HEK293 (cell line): Measurements from ENCODE around the gene ANO2.

Experiments
- CTCF ChIA-PET: fragments of 350-600 bp; formaldehyde crosslinking; extraction: SDS; loops from one replicate; lab custom pipeline; 2021; ENCODE audit warnings: antibody characterized with exemption; lab: Yijun Ruan, JAX
- POLR2A ChIA-PET: fragments of 300-600 bp; formaldehyde crosslinking; extraction: SDS; loops from one replicate; lab custom pipeline; 2020; ENCODE audit warnings: antibody characterized with exemption, inconsistent platforms; lab: Yijun Ruan, JAX
- H3K27ac ChIP-seq: fragments of 200-500 bp; sonication (Bioruptor generic); 2 replicates; pipeline ENCODE4 v1.5.1; 2014; ENCODE audit warnings: low read depth, low read length, control low read depth, inconsistent platforms; ENCODE audit errors: extremely low read depth
- H3K36me3 ChIP-seq, 2 experiments: fragments of 200-500 bp in 1 of 2; sonication (Bioruptor generic) in 1 of 2; 1 replicate in 1 of 2; 2 replicates in 1 of 2; pipeline ENCODE4 v1.5.1; 2014 to 2017; ENCODE audit warnings: inconsistent platforms in 2 of 2, low read length in 2 of 2; ENCODE audit not compliant: control insufficient read depth in 2 of 2, insufficient read depth in 1 of 2
- H3K4me1 ChIP-seq: fragments of 200-500 bp; sonication (Bioruptor generic); 2 replicates; pipeline ENCODE4 v1.5.1; 2014; ENCODE audit warnings: mild to moderate bottlenecking, low read length, inconsistent platforms; ENCODE audit not compliant: control insufficient read depth, insufficient read depth
- H3K4me3 ChIP-seq: 2 replicates; pipeline ENCODE4 v1.5.1; 2011; ENCODE audit warnings: low read depth, mild to moderate bottlenecking, control low read depth, low read length, moderate library complexity
- H3K9me3 ChIP-seq: fragments of 200-500 bp; sonication (Bioruptor generic); 2 replicates; pipeline ENCODE4 v1.5.1; 2014; ENCODE audit warnings: low read depth, low read length, inconsistent platforms; ENCODE audit not compliant: control insufficient read depth, insufficient read depth
- KLF8 ChIP-seq: fragments of 450-650 bp; formaldehyde crosslinking; IDR thresholded peaks from 2 replicates; pipeline ENCODE4 v1.5.1; 2016; ENCODE audit warnings: missing biosample characterization, missing genetic modification characterization
- PRDM1 ChIP-seq: fragments of 450-650 bp; formaldehyde crosslinking; IDR thresholded peaks from 2 replicates; pipeline ENCODE4; 2016; ENCODE audit warnings: missing biosample characterization, missing genetic modification characterization
- ZBTB17 ChIP-seq: fragments of 450-650 bp; formaldehyde crosslinking; IDR thresholded peaks from 2 replicates; pipeline ENCODE4 v1.5.1; 2016; ENCODE audit warnings: missing biosample characterization, missing genetic modification characterization
- ZFHX2 ChIP-seq: fragments of 450-650 bp; formaldehyde crosslinking; conservative IDR thresholded peaks from 2 replicates; pipeline ENCODE4 v1.5.1; 2016; ENCODE audit warnings: missing biosample characterization, missing genetic modification characterization
- ZFP3 ChIP-seq: fragments of 450-650 bp; formaldehyde crosslinking; IDR thresholded peaks from 2 replicates; pipeline ENCODE4 v1.5.1; 2016; ENCODE audit warnings: low read depth, missing biosample characterization, missing genetic modification characterization
- ZNF133 ChIP-seq: fragments of 450-650 bp; formaldehyde crosslinking; IDR thresholded peaks from 2 replicates; pipeline ENCODE4 v1.5.1; 2016; ENCODE audit warnings: missing biosample characterization, missing genetic modification characterization
- ZNF140 ChIP-seq: fragments of 450-650 bp; formaldehyde crosslinking; IDR thresholded peaks from 2 replicates; pipeline ENCODE4 v1.5.1; 2016; ENCODE audit warnings: missing biosample characterization, missing genetic modification characterization
- ZNF175 ChIP-seq: fragments of 450-650 bp; formaldehyde crosslinking; IDR thresholded peaks from 2 replicates; pipeline ENCODE4 v1.5.1; 2016; ENCODE audit warnings: missing biosample characterization, missing genetic modification characterization
- ZNF37A ChIP-seq: fragments of 450-650 bp; IDR thresholded peaks from 2 replicates; pipeline ENCODE4 v1.5.1; 2018; ENCODE audit warnings: missing biosample characterization, missing genetic modification characterization
- ZNF560 ChIP-seq: fragments of 450-650 bp; formaldehyde crosslinking; IDR thresholded peaks from 2 replicates; pipeline ENCODE4 v1.5.1; 2017; ENCODE audit warnings: missing biosample characterization, missing genetic modification characterization, borderline replicate concordance
- ZNF561 ChIP-seq: fragments of 450-650 bp; IDR thresholded peaks from 2 replicates; pipeline ENCODE4 v1.5.1; 2018; ENCODE audit warnings: missing biosample characterization, missing genetic modification characterization, borderline replicate concordance
- ZNF660 ChIP-seq: fragments of 450-650 bp; IDR thresholded peaks from 2 replicates; pipeline ENCODE4 v1.5.1; 2018; ENCODE audit warnings: missing biosample characterization, mild to moderate bottlenecking, missing genetic modification characterization
- ZSCAN23 ChIP-seq: fragments of 450-650 bp; formaldehyde crosslinking; IDR thresholded peaks from 2 replicates; pipeline ENCODE4 v1.5.1; 2016; ENCODE audit warnings: missing biosample characterization, missing genetic modification characterization
- TF ChIP-seq, protein P1 (sequence below): fragments of 450-650 bp; formaldehyde crosslinking; IDR thresholded peaks from 2 replicates; pipeline ENCODE4 v1.5.1; 2017; ENCODE audit warnings: missing biosample characterization, missing genetic modification characterization
- TF ChIP-seq, protein P2 (sequence below): IDR thresholded peaks from 2 replicates; pipeline ENCODE4 v1.6.1; 2011; ENCODE audit warnings: mild to moderate bottlenecking, low read depth, low read length, borderline replicate concordance
- TF ChIP-seq, protein P3 (sequence below): fragments of 450-650 bp; formaldehyde crosslinking; IDR thresholded peaks from 2 replicates; pipeline ENCODE4 v1.5.1; 2016; ENCODE audit warnings: missing biosample characterization, missing genetic modification characterization
- TF ChIP-seq, protein P4 (sequence below): fragments of 450-650 bp; formaldehyde crosslinking; conservative IDR thresholded peaks from 2 replicates; pipeline ENCODE4 v1.5.1; 2016; ENCODE audit warnings: low read depth, missing biosample characterization, missing genetic modification characterization
- TF ChIP-seq, protein P5 (sequence below): fragments of 450-650 bp; formaldehyde crosslinking; IDR thresholded peaks from 2 replicates; pipeline ENCODE4 v1.5.1; 2016; ENCODE audit warnings: missing biosample characterization, missing genetic modification characterization
- TF ChIP-seq, protein P6 (sequence below): fragments of 450-650 bp; IDR thresholded peaks from 2 replicates; pipeline ENCODE4 v1.5.1; 2018; ENCODE audit warnings: missing biosample characterization, mild to moderate bottlenecking, missing genetic modification characterization

ANO2 gene

DNA sequence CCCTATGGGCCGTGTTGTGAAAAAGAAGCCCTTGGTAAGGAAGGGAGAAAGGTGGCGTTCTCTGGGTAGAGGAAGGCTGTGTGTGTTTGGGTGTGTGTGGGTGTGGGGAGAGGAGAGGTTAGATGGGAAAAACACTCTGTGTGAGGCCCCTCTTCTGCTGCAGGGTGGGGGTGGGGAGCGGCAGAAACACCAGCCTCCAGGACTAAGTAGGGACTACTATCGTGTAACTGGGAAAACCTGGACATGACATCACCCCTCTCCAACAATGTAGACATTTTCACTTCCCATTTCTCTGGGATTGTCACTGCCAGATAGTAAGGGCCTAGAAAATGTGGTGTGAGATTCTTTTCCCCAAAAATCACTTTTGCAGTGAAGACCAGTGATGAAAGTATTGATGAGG, 308.2 kb downstream of the ANO2 start:
- CTCF ChIA-PET = interaction anchor here (1.8 kb wide), 1 partner anchor 12 kb away, joined by 5 read pairs; no protein-coding TSS in a partner anchor
- H3K27ac ChIP-seq = no peak overlapping the region
- no peak overlapping the region for H3K4me3 ChIP-seq
- no peaks in the 10 kb centered on the region for H3K36me3 ChIP-seq
- no peaks in the 10 kb centered on the region for H3K4me1 ChIP-seq
- POLR2A ChIA-PET = no interaction called here
- H3K9me3 ChIP-seq = no peaks in the 10 kb centered on the region
- TF ChIP-seq ZBTB17 (tag by site-specific recombination) (no peak), ZFHX2 (tag by site-specific recombination) (peak; percentile 45; the same call in 1 of the 2 replicates)
- TF ChIP-seq, protein P1, sequence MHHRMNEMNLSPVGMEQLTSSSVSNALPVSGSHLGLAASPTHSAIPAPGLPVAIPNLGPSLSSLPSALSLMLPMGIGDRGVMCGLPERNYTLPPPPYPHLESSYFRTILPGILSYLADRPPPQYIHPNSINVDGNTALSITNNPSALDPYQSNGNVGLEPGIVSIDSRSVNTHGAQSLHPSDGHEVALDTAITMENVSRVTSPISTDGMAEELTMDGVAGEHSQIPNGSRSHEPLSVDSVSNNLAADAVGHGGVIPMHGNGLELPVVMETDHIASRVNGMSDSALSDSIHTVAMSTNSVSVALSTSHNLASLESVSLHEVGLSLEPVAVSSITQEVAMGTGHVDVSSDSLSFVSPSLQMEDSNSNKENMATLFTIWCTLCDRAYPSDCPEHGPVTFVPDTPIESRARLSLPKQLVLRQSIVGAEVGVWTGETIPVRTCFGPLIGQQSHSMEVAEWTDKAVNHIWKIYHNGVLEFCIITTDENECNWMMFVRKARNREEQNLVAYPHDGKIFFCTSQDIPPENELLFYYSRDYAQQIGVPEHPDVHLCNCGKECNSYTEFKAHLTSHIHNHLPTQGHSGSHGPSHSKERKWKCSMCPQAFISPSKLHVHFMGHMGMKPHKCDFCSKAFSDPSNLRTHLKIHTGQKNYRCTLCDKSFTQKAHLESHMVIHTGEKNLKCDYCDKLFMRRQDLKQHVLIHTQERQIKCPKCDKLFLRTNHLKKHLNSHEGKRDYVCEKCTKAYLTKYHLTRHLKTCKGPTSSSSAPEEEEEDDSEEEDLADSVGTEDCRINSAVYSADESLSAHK = no peak
- TF ChIP-seq, all 188 proteins: peak for 1

DNA sequence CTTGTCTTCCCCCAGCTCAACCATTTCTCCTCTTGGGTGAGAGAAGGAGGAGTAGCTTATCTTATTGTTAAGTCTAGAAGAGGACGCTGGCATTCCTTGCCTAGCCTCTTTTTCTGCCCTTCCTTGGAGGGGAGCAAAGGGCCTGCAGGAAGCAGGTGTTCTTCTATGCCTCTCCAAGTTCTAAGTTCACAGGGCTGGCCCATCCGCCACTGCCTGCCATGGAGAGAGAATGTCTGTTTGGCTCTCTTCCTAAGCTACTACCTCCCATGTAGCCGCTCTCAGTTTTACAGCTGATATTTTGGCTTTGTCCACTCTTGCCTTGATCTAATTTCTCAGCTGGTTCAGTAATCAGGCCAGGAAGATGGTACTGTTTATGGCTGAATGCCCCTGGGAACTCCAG, 312.0 kb downstream of the ANO2 start:
- CTCF ChIA-PET = interaction anchor here (2.2 kb wide), 1 partner anchor 16 kb away, joined by 10 read pairs; no protein-coding TSS in a partner anchor
- Histone ChIP-seq H3K4me1 (no peaks in the 10 kb centered on the region), H3K36me3 (no peaks in the 10 kb centered on the region), H3K27ac (no peak overlapping the region), H3K9me3 (no peaks in the 10 kb centered on the region), H3K4me3 (no peak overlapping the region)
- POLR2A ChIA-PET = no interaction called here
- TF ChIP-seq, protein P2, sequence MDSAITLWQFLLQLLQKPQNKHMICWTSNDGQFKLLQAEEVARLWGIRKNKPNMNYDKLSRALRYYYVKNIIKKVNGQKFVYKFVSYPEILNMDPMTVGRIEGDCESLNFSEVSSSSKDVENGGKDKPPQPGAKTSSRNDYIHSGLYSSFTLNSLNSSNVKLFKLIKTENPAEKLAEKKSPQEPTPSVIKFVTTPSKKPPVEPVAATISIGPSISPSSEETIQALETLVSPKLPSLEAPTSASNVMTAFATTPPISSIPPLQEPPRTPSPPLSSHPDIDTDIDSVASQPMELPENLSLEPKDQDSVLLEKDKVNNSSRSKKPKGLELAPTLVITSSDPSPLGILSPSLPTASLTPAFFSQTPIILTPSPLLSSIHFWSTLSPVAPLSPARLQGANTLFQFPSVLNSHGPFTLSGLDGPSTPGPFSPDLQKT = no peak
- TF ChIP-seq ZFP3 (tag by site-specific recombination) (no peak), ZNF133 (tag by site-specific recombination) (no peak), PRDM1 (no peak), ZNF560 (tag by site-specific recombination) (no peak), ZNF140 (tag by site-specific recombination) (no peak), ZNF561 (tag by site-specific recombination) (no peak), ZSCAN23 (no peak), ZNF37A (tag by site-specific recombination) (no peak), KLF8 (tag by site-specific recombination) (no peak), ZNF660 (tag by site-specific recombination) (no peak), ZNF175 (tag by site-specific recombination) (no peak)
- TF ChIP-seq, protein P3, sequence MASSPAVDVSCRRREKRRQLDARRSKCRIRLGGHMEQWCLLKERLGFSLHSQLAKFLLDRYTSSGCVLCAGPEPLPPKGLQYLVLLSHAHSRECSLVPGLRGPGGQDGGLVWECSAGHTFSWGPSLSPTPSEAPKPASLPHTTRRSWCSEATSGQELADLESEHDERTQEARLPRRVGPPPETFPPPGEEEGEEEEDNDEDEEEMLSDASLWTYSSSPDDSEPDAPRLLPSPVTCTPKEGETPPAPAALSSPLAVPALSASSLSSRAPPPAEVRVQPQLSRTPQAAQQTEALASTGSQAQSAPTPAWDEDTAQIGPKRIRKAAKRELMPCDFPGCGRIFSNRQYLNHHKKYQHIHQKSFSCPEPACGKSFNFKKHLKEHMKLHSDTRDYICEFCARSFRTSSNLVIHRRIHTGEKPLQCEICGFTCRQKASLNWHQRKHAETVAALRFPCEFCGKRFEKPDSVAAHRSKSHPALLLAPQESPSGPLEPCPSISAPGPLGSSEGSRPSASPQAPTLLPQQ = no peak
- TF ChIP-seq, protein P4, sequence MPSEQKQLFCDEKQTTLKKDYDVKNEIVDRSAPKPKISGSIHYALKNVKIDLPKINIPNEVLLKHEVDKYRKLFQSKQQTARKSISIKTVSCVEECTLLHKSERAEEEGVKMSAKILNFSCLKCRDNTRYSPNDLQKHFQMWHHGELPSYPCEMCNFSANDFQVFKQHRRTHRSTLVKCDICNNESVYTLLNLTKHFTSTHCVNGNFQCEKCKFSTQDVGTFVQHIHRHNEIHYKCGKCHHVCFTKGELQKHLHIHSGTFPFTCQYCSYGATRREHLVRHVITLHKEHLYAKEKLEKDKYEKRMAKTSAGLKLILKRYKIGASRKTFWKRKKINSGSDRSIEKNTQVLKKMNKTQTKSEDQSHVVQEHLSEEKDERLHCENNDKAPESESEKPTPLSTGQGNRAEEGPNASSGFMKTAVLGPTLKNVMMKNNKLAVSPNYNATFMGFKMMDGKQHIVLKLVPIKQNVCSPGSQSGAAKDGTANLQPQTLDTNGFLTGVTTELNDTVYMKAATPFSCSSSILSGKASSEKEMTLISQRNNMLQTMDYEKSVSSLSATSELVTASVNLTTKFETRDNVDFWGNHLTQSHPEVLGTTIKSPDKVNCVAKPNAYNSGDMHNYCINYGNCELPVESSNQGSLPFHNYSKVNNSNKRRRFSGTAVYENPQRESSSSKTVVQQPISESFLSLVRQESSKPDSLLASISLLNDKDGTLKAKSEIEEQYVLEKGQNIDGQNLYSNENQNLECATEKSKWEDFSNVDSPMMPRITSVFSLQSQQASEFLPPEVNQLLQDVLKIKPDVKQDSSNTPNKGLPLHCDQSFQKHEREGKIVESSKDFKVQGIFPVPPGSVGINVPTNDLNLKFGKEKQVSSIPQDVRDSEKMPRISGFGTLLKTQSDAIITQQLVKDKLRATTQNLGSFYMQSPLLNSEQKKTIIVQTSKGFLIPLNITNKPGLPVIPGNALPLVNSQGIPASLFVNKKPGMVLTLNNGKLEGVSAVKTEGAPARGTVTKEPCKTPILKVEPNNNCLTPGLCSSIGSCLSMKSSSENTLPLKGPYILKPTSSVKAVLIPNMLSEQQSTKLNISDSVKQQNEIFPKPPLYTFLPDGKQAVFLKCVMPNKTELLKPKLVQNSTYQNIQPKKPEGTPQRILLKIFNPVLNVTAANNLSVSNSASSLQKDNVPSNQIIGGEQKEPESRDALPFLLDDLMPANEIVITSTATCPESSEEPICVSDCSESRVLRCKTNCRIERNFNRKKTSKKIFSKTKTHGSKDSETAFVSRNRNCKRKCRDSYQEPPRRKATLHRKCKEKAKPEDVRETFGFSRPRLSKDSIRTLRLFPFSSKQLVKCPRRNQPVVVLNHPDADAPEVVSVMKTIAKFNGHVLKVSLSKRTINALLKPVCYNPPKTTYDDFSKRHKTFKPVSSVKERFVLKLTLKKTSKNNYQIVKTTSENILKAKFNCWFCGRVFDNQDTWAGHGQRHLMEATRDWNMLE (tag by site-specific recombination) = no peak
- TF ChIP-seq, protein P5, sequence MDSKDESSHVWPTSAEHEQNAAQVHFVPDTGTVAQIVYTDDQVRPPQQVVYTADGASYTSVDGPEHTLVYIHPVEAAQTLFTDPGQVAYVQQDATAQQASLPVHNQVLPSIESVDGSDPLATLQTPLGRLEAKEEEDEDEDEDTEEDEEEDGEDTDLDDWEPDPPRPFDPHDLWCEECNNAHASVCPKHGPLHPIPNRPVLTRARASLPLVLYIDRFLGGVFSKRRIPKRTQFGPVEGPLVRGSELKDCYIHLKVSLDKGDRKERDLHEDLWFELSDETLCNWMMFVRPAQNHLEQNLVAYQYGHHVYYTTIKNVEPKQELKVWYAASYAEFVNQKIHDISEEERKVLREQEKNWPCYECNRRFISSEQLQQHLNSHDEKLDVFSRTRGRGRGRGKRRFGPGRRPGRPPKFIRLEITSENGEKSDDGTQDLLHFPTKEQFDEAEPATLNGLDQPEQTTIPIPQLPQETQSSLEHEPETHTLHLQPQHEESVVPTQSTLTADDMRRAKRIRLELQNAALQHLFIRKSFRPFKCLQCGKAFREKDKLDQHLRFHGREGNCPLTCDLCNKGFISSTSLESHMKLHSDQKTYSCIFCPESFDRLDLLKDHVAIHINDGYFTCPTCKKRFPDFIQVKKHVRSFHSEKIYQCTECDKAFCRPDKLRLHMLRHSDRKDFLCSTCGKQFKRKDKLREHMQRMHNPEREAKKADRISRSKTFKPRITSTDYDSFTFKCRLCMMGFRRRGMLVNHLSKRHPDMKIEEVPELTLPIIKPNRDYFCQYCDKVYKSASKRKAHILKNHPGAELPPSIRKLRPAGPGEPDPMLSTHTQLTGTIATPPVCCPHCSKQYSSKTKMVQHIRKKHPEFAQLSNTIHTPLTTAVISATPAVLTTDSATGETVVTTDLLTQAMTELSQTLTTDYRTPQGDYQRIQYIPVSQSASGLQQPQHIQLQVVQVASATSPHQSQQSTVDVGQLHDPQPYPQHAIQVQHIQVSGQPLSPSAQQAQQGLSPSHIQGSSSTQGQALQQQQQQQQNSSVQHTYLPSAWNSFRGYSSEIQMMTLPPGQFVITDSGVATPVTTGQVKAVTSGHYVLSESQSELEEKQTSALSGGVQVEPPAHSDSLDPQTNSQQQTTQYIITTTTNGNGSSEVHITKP = no peak
- TF ChIP-seq, protein P6, sequence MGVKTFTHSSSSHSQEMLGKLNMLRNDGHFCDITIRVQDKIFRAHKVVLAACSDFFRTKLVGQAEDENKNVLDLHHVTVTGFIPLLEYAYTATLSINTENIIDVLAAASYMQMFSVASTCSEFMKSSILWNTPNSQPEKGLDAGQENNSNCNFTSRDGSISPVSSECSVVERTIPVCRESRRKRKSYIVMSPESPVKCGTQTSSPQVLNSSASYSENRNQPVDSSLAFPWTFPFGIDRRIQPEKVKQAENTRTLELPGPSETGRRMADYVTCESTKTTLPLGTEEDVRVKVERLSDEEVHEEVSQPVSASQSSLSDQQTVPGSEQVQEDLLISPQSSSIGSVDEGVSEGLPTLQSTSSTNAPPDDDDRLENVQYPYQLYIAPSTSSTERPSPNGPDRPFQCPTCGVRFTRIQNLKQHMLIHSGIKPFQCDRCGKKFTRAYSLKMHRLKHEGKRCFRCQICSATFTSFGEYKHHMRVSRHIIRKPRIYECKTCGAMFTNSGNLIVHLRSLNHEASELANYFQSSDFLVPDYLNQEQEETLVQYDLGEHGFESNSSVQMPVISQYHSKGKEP (tag by site-specific recombination) = no peak
